ENCODE data around the gene VWC2. TPM values are rescaled to one million over a fixed set of nuclear protein-coding genes. Genes with fewer than 3 reads are reported as not detected.

The VWC2 gene
- total RNA-seq, 1 donor from 2014 or later, result not detected

DNA sequence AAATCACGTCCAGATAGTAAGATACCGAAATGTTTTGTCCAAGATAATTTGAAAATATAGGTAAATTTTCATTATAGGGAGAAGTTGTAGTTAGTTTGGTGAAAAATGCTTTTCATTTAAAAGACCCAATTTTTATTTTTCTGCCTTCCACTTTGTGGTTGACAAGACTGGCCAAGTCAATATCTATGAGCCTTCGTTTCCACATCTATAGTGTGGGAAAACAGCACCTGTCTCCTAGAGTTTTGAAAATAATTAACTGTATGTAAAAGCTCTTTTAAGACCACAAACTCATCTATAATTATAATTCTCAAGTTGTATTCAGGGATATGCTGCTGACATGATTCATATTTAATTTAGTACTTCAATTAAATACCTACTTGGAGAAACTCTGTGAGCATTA lies 102.8 kb downstream of the VWC2 start:
- intact Hi-C loops (cut with micrococcal nuclease), result no loop called here
- no peaks in the 10 kb centered on the region for H3K27me3 Mint-ChIP-seq (ENCODE audit: low read depth)

DNA sequence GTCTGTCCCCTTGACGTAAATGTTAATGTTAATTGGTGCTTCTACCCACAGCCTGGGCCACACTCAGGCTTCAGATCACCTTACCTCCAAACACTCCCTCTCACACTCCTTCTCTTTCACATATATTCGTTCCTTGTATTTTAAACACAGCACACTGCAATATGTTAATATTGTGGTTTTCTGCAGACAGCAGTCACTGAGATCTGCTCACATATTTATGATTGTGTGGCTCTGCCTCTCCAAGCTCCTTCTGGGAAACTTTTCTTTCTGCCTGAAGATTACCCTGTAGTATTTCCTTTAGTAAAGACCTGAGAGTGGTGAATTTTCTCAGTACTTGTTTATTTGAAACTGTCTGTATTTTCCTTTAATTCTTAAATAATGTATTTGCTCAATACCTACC lies 104.7 kb downstream of the VWC2 start:
- no peaks in the 10 kb centered on the region for H3K27me3 Mint-ChIP-seq (ENCODE audit: low read depth)
- intact Hi-C loops (cut with micrococcal nuclease), result no loop called here
- DNase-seq (ENCODE audit: low spot score), result no peak
- no peaks in the 10 kb centered on the region for H3K36me3 Mint-ChIP-seq (ENCODE audit: low read depth)
- no peaks in the 10 kb centered on the region for H3K4me1 Mint-ChIP-seq (ENCODE audit: low read depth)
- no peaks in the 10 kb centered on the region for H3K9me3 Mint-ChIP-seq
- H3K4me3 Mint-ChIP-seq (ENCODE audit: low read depth), result no peak overlapping the region
- H3K27ac Mint-ChIP-seq, result no peak overlapping the region

More for the DNA sequence above, 102.8 kb downstream of the VWC2 start:
- Mint-ChIP-seq H3K27ac (no peak overlapping the region), H3K9me3 (no peaks in the 10 kb centered on the region), H3K4me3 (ENCODE audit: low read depth) (no peak overlapping the region), H3K4me1 (ENCODE audit: low read depth) (no peaks in the 10 kb centered on the region), H3K36me3 (ENCODE audit: low read depth) (no peaks in the 10 kb centered on the region)
- no peak for DNase-seq (ENCODE audit: low spot score)

DNA sequence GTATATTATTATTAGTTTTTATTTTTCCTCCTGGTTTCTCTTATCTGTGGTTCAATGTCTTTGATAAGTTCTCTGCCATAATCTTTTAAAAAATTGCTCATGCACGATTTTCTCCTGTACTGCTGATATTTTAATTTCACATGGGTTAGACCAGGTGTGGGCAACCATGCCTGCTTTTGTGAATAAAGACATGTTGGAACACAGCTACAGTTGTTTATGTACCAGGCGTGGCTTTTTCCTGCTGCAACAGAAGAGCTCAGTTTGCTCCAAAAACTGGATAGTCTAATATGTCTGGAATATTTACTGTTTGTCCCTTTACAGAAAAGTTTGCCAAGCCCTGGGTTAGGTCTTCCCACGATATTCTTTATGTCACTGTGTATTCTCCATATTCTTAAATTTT lies 105.2 kb downstream of the VWC2 start:
- intact Hi-C loops (cut with micrococcal nuclease), result no loop called here
- Mint-ChIP-seq H3K27me3 (ENCODE audit: low read depth) (no peaks in the 10 kb centered on the region), H3K4me3 (ENCODE audit: low read depth) (no peak overlapping the region), H3K9me3 (no peaks in the 10 kb centered on the region), H3K27ac (no peak overlapping the region), H3K4me1 (ENCODE audit: low read depth) (no peaks in the 10 kb centered on the region), H3K36me3 (ENCODE audit: low read depth) (no peaks in the 10 kb centered on the region)
- no peak for DNase-seq (ENCODE audit: low spot score)

DNA sequence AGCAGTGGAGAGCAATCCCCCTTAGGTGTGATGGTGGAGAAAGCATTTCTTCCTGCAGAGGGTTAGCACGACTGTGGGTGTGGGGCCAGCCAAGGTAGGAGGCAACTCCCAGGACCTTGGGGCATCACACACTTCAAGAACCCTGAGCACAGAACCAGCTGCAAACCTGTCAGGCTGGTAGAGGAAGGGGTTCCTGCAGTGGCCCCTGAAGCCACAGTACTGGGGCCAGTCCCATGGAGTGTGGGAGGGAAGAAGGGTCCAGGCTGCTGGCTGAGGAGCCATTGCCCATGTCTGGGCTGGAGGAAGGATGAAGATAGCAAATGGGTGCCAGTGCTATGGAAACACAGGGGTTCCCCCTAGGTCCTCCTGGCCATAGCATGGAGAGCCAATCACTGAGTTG lies 110.5 kb downstream of the VWC2 start:
- intact Hi-C loops (cut with micrococcal nuclease), result no loop called here

DNA sequence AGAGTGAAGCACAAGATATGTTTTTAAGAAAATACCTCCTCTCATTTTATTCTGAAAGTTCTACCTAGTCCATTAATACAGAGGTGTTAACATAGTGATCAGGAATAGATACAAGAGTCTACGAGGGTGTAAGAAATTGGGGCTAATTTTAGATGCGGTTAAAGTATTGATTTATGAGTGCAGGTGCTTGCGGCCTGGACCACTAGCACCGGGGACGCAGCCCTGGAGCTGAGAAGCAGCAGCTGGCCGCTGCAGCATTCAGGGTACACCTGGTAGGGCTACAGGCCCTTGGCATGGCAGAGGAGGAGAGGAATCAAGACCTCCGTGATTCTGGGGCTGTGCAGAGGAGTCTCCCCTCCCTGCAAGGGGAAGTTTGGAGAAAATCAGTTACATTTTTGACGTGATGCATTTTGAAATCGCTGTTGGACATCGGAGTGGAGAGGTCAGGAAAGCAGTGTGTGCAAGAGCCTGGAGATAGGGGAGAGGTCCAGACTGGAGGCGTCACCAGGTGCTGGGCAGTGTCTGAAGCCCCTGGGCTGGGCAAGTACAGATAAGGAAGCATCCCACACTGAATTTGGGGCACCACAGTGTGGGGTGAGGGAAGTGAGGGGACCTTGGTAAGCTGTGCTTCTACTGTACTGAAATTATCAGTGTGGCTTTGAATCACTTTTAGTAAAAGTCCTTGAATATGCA lies 112.3 kb downstream of the VWC2 start:
- H3K9me3 Mint-ChIP-seq, result no peaks in the 10 kb centered on the region
- no peak overlapping the region for H3K4me3 Mint-ChIP-seq (ENCODE audit: low read depth)
- H3K4me1 Mint-ChIP-seq (ENCODE audit: low read depth), result no peaks in the 10 kb centered on the region
- H3K27me3 Mint-ChIP-seq (ENCODE audit: low read depth), result peaks cover 1% of the 10 kb centered on the region
- no peak for DNase-seq (ENCODE audit: low spot score)
- no peaks in the 10 kb centered on the region for H3K36me3 Mint-ChIP-seq (ENCODE audit: low read depth)
- intact Hi-C loops (cut with micrococcal nuclease), result no loop called here
- no peak overlapping the region for H3K27ac Mint-ChIP-seq

More for the DNA sequence above, 110.5 kb downstream of the VWC2 start:
- Mint-ChIP-seq H3K4me3 (ENCODE audit: low read depth) (no peak overlapping the region), H3K9me3 (no peaks in the 10 kb centered on the region), H3K36me3 (ENCODE audit: low read depth) (no peaks in the 10 kb centered on the region), H3K4me1 (ENCODE audit: low read depth) (no peaks in the 10 kb centered on the region), H3K27me3 (ENCODE audit: low read depth) (peaks cover 1% of the 10 kb centered on the region), H3K27ac (no peak overlapping the region)
- no peak for DNase-seq (ENCODE audit: low spot score)

GRCh38 chr7:49892481-49892880 lies 119.0 kb downstream of the VWC2 start:
- no peak overlapping the region for H3K4me3 Mint-ChIP-seq (ENCODE audit: low read depth)
- H3K27ac Mint-ChIP-seq, result no peak overlapping the region
- intact Hi-C loops (cut with micrococcal nuclease), result no loop called here
- no peak for DNase-seq (ENCODE audit: low spot score)
- H3K9me3 Mint-ChIP-seq, result no peaks in the 10 kb centered on the region
- H3K27me3 Mint-ChIP-seq (ENCODE audit: low read depth), result no peaks in the 10 kb centered on the region
- H3K36me3 Mint-ChIP-seq (ENCODE audit: low read depth), result no peaks in the 10 kb centered on the region
- no peaks in the 10 kb centered on the region for H3K4me1 Mint-ChIP-seq (ENCODE audit: low read depth)

- Mint-ChIP-seq H3K27me3 (ENCODE audit: low read depth) (no peaks in the 10 kb centered on the region), H3K9me3 (no peaks in the 10 kb centered on the region), H3K4me3 (ENCODE audit: low read depth) (no peak overlapping the region), H3K27ac (no peak overlapping the region), H3K36me3 (ENCODE audit: low read depth) (no peaks in the 10 kb centered on the region), H3K4me1 (ENCODE audit: low read depth) (no peaks in the 10 kb centered on the region)
- intact Hi-C loops (cut with micrococcal nuclease), result no loop called here
- DNase-seq (ENCODE audit: low spot score), result no peak
These were observed 119.7 kb downstream of the VWC2 start for GRCh38 chr7:49893131-49893530.

GRCh38 chr7:49894543-49894942 lies 121.1 kb downstream of the VWC2 start:
- intact Hi-C loops (cut with micrococcal nuclease), result no loop called here
- Mint-ChIP-seq H3K36me3 (ENCODE audit: low read depth) (no peaks in the 10 kb centered on the region), H3K4me3 (ENCODE audit: low read depth) (no peak overlapping the region), H3K9me3 (no peaks in the 10 kb centered on the region), H3K4me1 (ENCODE audit: low read depth) (no peaks in the 10 kb centered on the region), H3K27ac (no peak overlapping the region), H3K27me3 (ENCODE audit: low read depth) (no peaks in the 10 kb centered on the region)
- DNase-seq (ENCODE audit: low spot score), result no peak

DNA sequence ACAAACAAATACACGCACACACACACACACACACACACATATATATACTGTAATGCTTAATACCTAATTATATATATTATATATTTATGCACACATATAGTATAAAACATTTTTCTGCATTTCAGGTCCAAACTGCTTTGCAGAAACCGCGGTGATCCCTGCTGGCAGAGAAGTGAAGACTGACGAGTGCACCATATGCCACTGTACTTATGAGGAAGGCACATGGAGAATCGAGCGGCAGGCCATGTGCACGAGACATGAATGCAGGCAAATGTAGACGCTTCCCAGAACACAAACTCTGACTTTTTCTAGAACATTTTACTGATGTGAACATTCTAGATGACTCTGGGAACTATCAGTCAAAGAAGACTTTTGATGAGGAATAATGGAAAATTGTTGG lies 138.5 kb downstream of the VWC2 start:
- Mint-ChIP-seq H3K4me1 (ENCODE audit: low read depth) (no peaks in the 10 kb centered on the region), H3K4me3 (ENCODE audit: low read depth) (no peak overlapping the region), H3K9me3 (no peaks in the 10 kb centered on the region), H3K27ac (no peak overlapping the region), H3K36me3 (ENCODE audit: low read depth) (no peaks in the 10 kb centered on the region), H3K27me3 (ENCODE audit: low read depth) (no peaks in the 10 kb centered on the region)
- no peak for DNase-seq (ENCODE audit: low spot score)
- intact Hi-C loops (cut with micrococcal nuclease), result no loop called here

DNA sequence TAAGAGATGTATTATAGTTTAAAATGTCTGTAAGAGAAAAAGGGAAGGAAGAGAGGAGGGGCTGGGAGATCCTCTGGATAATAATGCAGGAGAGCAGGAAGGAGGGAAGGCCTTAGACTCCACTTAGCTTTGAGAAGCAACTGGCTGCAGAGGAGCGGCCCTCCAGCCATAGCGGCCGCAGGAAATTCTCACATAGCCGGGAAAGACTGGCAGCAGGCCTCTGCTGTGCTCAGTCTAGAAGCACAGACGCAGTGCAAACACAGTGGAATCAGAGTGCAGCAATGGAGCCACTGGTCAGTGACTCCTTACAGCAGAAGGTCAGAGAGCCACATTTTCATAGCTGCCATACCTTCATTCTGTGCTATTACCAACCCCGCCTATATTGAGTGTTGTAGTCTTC lies 153.3 kb downstream of the VWC2 start:
- no peak for DNase-seq (ENCODE audit: low spot score)
- intact Hi-C loops (cut with micrococcal nuclease), result no loop called here
- Mint-ChIP-seq H3K27me3 (ENCODE audit: low read depth) (no peaks in the 10 kb centered on the region), H3K27ac (no peak overlapping the region), H3K4me3 (ENCODE audit: low read depth) (no peak overlapping the region), H3K36me3 (ENCODE audit: low read depth) (no peaks in the 10 kb centered on the region), H3K4me1 (ENCODE audit: low read depth) (no peaks in the 10 kb centered on the region), H3K9me3 (peaks cover 8% of the 10 kb centered on the region)

- Mint-ChIP-seq H3K9me3 (peaks cover 17% of the 10 kb centered on the region), H3K36me3 (ENCODE audit: low read depth) (no peaks in the 10 kb centered on the region), H3K4me3 (ENCODE audit: low read depth) (no peak overlapping the region), H3K4me1 (ENCODE audit: low read depth) (no peaks in the 10 kb centered on the region), H3K27ac (no peak overlapping the region), H3K27me3 (ENCODE audit: low read depth) (no peaks in the 10 kb centered on the region)
- no peak for DNase-seq (ENCODE audit: low spot score)
- intact Hi-C loops (cut with micrococcal nuclease), result no loop called here
These were observed 154.2 kb downstream of the VWC2 start for GRCh38 chr7:49927631-49928030.

DNA sequence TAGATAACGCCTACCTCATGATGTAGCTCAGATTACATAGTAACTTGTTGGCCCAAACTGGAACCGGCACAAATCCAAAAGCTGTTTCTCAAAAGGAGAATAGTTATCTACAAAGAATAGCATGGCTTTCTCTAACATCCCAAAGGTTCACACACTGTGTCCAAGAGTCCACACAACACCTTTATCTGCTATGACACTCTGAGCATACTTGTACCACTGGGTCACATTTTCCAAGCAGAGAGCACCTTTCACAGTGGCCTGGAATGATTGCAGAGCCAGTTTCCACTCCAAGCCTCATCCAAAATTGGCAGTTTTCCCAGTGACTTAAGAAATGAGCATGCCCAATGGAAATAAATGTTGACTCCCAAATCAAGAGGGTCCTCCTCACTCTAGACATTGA lies 155.3 kb downstream of the VWC2 start:
- intact Hi-C loops (cut with micrococcal nuclease), result no loop called here
- Mint-ChIP-seq H3K4me1 (ENCODE audit: low read depth) (no peaks in the 10 kb centered on the region), H3K4me3 (ENCODE audit: low read depth) (no peak overlapping the region), H3K36me3 (ENCODE audit: low read depth) (no peaks in the 10 kb centered on the region), H3K9me3 (peaks cover 20% of the 10 kb centered on the region), H3K27me3 (ENCODE audit: low read depth) (no peaks in the 10 kb centered on the region), H3K27ac (no peak overlapping the region)
- DNase-seq (ENCODE audit: low spot score), result no peak

DNA sequence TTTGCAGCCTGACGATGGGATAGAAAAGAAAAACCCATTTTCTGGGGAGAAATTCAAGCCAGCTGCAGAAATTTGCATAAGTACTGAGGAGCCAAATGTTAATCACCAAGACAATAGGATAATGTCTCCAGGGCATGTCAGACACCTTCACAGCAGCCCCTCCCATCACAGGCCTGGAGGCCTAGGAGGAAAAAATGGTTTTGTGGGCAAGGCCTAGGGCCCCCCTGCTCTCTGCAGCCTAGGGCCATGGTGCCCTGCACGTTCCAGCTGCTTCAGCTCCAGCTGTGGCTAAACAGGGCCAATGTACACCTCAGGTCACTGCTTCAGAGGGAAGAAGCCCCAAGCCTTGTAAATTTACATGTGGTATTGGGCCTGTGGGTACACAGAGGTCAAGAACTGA lies 158.2 kb downstream of the VWC2 start:
- intact Hi-C loops (cut with micrococcal nuclease), result no loop called here
- H3K27ac Mint-ChIP-seq, result no peak overlapping the region
- DNase-seq (ENCODE audit: low spot score), result no peak
- no peaks in the 10 kb centered on the region for H3K27me3 Mint-ChIP-seq (ENCODE audit: low read depth)
- H3K4me1 Mint-ChIP-seq (ENCODE audit: low read depth), result no peaks in the 10 kb centered on the region
- H3K36me3 Mint-ChIP-seq (ENCODE audit: low read depth), result no peaks in the 10 kb centered on the region
- H3K9me3 Mint-ChIP-seq, result peaks cover 20% of the 10 kb centered on the region
- H3K4me3 Mint-ChIP-seq (ENCODE audit: low read depth), result no peak overlapping the region

- Mint-ChIP-seq H3K4me1 (ENCODE audit: low read depth) (no peaks in the 10 kb centered on the region), H3K27ac (no peak overlapping the region), H3K9me3 (peaks cover 3% of the 10 kb centered on the region), H3K36me3 (ENCODE audit: low read depth) (no peaks in the 10 kb centered on the region), H3K4me3 (ENCODE audit: low read depth) (no peak overlapping the region), H3K27me3 (ENCODE audit: low read depth) (no peaks in the 10 kb centered on the region)
- intact Hi-C loops (cut with micrococcal nuclease), result no loop called here
- no peak for DNase-seq (ENCODE audit: low spot score)
These were observed 164.2 kb downstream of the VWC2 start for GRCh38 chr7:49937608-49938007.
